ENCODE measurements around the gene GOLPH3.

DNA sequence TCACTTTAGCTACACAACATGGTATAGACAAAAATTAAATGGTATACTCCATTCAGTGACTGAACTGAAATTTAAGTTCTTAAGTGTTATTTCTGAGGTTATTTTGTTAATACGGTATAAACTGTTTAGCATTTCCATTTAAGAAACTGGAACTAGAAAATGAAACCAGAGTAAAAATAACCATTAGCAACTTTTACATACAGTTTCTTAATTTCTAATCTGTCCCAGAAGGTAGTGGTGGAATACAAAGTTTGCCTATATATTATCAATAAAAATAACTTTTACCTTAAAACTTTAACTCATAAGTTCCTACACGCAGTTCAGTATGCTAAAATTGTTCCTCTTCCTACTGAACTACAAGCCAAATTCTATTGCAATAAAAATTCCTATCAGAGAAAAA is 10.3 kb downstream of the GOLPH3 start:
- TF ChIP-seq, protein P1, sequence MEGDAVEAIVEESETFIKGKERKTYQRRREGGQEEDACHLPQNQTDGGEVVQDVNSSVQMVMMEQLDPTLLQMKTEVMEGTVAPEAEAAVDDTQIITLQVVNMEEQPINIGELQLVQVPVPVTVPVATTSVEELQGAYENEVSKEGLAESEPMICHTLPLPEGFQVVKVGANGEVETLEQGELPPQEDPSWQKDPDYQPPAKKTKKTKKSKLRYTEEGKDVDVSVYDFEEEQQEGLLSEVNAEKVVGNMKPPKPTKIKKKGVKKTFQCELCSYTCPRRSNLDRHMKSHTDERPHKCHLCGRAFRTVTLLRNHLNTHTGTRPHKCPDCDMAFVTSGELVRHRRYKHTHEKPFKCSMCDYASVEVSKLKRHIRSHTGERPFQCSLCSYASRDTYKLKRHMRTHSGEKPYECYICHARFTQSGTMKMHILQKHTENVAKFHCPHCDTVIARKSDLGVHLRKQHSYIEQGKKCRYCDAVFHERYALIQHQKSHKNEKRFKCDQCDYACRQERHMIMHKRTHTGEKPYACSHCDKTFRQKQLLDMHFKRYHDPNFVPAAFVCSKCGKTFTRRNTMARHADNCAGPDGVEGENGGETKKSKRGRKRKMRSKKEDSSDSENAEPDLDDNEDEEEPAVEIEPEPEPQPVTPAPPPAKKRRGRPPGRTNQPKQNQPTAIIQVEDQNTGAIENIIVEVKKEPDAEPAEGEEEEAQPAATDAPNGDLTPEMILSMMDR (IDR thresholded peaks at IDR 0.05; ENCODE audit: low read depth, low read length), result no peak
- no peak for TF ChIP-seq POLR2A (IDR thresholded peaks at IDR 0.05; ENCODE audit: extremely low read depth, insufficient read length)
